DMS53 treated with DMSO at 0.1 percent for 48 hours (cell line): Measurements from ENCODE around the gene LHX2.

Experiments
- DNase-seq: peaks from one replicate; lab custom pipeline; 2025; ENCODE audit not compliant: unreplicated experiment; lab: John Stamatoyannopoulos, UW

LHX2 gene

DNA sequence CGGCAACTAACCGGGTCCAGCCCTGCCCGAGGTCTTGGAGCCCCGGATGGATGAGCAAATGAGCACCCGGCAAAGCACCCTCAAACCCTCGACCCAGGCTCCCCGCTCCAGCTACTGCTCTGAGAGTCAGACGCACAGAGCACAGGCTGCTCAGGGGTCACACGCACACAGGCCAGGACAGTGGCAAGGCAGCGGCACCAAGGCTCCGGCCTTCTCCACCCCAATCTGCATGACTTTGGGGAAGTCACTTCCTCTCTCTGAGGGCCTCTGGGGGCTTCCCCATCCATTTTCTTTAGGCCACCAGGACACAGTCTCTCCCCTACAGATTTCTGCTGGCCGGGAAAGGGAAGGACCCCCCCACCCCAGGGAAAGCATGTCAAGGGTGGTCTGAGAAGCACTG is 18.0 kb downstream of the LHX2 start:
- no peak for DNase-seq

DNA sequence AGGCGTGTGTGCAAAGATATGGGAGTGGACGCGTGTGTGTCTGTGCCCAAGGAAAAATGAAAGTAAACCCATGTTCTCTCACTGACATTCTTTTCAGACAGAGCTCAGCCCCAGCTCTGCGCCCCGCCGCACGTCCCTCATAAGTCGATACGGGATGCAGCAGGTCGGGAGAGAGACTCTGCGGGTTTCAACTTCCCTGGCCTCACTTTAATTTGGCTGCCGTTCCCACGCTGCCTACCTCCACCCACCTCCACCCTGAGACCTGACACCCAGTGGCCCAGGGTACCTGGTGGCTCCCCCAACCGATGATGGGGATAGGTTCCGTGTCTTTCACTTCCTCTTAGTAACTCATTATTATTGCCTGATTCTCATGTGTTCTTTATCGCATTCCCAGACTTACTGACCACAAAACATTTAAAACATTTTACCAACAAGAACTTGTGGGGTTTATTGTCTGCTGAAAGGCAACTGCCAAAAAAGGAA is 19.4 kb downstream of the LHX2 start:
- peak; percentile 27 for DNase-seq

DNA sequence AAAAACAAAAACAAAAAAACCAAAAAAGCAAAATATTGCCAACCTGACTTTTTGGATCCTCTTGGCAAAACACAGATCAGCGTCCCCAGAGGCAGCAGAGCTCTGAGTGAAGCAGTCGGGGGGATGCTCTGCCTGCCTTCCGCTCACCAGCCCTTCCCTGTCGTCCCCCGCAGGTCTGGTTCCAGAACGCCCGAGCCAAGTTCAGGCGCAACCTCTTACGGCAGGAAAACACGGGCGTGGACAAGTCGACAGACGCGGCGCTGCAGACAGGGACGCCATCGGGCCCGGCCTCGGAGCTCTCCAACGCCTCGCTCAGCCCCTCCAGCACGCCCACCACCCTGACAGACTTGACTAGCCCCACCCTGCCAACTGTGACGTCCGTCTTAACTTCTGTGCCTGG is 20.7 kb downstream of the LHX2 start:
- DNase-seq = no peak

DNA sequence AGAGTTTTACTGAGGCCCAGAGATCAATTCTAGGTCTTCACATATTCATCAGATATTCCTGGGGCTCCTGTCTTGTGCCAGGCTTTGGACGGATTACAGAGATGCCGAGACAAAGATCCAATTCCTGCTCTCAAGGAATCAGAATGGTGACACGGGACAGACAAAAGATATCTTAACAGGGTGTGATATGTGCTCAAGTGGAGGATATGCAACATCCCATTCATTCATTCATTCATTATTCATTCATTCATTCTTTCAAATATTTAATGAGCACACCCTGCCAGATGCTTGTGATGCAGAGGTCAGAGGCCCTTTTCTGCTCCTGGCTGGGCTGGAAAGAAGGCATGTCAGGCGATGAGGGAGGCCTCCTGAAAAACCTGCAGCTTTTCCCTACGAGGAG is 21.8 kb downstream of the LHX2 start:
- no peak for DNase-seq

DNA sequence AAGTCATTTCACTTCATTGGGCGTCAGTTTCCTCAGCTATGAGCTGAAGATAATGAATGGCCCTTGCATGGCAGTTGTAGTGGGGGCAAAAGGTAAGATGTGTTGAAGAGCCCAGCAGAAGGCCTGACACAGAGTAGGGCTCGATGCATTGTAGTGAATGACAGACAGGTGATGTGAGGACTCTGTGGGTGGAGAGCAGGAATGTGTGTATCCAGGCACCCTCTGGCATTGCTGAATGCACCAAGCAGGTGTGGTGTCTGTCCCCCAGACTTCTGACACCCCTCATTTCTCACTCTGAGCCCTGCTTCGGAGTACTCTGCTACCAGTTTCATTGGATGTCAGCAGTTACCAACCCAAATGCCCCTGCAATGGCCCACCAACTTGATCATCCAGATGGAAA is 22.4 kb downstream of the LHX2 start:
- DNase-seq = no peak

DNA sequence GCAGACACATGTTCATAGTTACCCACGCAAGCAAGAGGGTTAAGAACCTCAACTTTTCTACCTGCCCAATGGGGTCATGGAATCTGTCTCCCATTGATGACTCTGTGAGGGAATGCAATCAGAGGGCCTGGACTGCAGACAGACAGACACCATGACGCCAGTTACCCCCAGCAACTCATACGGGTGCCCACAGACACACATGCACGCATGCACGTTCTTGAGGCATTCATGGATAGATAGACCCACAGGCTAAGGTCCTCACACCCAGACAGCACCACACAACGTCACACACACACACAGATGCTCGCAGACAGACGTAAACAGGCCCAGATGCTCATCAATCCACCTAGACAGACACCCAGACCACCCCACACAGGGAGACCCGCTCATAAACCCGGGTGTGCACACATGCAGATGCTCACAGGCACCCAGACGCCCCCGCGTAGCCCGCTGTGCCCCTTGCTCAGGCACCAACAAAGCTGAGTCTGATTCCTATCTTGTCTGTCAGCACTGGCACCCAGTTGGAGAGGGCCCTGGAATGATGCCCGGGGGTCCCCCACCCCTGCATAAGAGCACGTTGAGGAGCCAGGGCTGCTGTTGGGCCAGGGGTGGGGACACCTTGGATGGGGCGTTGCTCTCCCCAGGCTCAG is 23.6 kb downstream of the LHX2 start:
- no peak for DNase-seq

DNA sequence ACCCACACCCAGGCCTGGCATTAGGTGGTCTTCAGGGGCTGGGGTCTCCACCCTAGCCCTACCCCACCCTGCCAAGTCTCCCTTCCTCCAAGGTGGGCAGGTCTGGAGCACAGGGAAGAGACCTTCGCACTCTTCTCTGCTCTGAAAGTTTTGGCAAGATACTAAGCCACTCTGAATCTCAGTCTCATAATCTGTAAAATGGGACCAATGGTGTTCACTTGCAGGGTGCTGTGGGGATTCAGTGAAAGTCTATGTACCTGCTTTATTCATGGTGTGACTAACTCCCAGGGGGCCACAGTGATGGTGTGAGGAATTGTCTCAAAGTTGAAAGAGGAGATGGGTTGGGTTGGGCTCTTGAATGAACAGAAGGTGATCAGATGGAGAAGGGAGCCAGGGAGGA is 25.0 kb downstream of the LHX2 start:
- DNase-seq = no peak

DNA sequence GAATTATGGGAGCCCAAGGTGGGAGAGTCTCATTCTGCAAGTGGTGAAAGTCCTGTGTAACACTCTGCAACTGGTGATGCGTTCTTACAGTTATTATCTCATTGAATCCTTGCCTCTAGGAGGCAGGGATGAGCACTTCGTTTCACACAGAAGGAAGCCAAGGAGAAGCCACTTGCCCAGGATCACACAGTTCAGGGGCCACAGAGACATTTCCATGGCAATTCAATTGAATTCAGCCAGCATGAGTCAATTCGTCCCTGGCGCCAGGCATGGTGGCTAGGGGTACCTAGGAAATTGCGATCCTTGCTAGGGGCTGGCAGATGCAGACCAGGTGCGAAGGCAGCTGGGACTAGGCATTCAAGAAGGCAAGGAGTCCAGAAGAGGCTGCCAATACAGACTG is 26.2 kb downstream of the LHX2 start:
- no peak for DNase-seq

DNA sequence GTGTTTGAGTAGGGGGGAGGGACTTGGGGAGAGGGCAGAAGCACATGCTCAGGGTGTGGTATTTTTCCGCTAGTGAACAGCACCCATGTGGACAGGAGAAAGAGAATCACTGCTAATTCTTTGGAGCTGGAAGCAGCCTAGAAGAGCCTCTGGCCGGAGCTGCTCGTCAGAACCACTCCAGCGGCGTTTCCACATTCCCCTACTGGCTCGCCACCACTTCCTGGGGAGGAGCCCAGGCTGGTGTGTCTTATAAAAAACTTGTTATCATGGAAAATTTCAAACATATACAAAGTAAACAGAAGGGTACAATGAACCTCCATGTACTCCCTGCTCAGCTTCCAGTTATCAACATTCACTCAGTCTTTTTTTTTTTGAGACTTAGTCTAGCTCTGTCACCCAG is 26.7 kb downstream of the LHX2 start:
- no peak for DNase-seq

DNA sequence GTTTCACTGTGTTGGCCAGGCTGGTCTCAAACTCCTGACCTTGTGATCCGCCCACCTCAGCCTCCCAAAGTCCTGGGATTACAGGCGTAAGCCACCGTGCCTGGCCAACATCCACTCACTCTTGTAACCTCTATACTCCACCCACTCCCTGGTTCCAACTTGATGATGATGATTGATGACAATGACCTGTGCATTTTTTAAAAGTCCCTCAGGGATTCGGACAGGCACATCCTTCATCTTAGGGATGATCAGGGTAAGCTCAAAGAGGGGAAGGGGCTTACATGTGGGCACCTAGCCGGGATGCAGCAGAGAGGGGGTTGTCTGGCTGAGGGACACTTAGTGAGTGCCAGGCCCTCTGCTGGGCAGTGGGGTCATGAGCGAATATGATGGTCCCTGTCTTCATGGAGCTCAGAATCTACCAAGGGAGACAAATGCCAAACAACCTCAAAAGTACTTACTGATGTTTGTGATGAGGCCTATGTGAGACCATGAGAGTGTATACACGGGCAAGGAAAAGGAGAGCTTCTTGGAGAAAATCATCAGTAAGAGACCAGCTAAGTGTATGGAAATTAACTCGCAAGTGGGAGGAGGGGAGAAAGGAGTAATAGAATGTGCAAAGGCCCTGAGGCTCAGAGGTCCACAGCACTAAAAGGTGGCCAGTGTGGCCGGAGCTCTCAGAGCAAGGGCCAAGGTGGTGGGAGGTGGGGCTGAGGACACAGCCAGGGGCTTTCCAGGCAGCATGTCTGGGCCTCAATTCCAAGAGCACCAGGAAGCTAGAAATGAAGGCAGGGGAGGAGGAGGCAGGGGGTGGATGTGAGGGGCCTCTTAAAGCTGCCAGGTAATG is 27.4 kb downstream of the LHX2 start:
- no peak for DNase-seq

DNA sequence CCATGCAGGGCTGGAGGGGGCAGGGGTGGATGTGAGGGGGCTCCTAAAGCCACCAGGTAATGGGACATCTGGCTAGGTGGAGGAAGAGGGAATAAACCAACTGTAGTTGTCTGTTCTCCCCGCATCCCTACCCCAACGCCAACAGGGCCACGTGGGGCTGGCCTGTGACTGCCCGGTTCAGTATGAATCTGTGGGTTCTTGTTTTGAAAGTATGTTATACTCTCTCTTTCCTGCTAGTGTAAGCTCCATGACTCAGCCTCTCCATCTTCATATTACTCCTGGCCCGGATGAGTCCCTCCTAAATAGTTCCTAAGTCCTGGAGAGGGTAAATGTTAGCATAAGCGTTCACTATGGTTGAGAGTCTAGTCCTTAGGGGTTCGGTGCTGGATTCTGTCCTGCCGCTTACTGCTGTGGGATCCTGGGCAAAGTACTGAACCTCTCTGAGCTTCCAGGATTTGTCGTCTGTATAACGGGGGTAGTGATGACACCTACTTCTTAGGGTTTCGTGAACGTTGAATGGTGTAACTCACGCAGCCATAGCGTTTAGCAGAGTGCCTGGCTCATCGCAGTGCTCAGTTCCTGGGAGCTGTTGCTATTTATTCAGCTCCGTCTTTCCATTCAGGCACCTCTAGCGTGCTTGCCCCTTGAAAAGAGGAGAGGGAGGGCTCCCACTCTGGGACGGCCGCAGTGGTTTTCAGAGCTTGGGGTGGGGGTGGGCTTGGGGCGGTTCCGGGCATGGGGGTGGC is 28.8 kb downstream of the LHX2 start:
- no peak for DNase-seq

DNA sequence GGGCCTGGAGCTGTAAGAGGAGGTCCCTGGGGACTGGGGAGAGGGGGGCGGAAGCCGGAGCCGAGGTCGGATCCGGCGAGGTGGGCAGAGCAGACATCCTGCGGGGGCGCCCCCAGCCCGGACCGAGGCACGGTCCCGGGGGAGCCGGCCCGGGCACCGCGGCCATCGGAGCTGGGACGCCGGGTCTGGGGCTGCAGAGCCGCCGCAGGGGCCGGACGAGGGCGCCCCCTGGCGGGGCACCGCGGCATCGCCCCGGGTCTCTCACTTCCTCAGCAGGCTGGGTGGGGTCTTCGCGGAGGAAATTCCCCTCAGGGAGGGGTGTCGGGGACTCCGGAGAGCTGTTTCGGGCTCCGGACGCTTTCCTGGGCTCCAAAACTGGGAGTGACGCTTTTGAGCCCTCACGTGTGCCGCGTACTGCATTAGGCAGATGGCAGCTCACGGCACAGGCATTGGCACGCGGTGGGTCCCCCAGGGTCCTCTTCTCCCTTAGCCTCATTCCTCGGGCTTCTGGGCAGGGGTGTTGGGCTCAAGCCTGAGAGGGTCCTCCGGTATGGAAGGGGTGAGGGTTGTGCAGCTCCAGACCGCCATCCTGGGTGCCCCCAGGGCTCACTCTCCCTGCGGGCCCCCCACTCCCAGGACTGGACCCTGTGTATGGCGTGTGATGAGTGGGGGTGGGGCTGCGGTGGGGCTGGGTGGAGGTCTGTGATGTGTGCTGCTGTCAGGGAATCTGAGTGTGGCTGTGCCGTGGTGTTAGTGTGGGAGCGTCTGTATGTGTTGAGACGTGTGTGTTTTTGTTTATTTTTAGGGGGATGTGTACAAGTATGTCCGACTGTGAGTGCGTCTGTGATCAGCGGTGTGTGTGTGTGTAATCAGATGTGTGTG is 29.6 kb downstream of the LHX2 start:
- DNase-seq = no peak

DNA sequence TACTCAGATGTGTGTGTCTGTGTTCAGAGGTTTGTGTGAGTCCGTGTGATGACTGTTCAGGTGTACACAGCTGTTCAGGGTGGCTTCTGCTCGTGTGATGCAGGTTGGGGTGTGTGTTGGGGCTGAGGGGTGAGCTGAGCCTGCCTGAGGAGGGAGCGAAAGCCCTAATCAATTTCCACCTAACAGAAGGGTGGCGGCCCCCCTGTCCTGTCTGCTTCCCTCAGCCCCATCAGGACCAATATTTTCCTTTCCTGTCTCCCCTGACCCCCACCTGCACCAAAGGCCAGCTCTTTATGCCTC is 30.2 kb downstream of the LHX2 start:
- no peak for DNase-seq

DNA sequence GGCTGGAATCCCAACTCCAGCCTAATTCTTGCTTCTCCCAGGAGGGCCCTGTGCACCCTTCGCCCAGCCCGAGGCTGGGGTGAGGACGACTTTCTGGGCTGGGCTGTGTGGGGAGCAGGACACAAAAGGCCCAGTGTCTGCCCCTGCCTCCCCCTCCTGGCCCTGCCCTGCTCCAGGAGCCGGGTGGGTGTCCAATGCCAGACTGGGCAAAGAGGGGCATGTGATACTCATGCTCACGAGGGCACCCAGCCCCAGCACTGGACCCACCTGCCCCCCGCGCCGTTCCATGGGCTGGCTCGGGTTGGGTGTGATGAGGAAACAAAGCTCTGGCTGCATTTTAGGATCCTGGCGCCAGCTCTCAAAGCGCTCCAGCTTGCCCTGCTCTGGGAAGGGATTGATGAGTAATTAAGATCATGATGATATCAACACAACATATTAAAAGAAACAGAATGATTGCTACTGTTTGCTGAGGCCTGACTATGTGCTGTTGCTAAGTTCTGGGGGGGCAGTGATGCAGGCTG is 30.7 kb downstream of the LHX2 start:
- DNase-seq = no peak

DNA sequence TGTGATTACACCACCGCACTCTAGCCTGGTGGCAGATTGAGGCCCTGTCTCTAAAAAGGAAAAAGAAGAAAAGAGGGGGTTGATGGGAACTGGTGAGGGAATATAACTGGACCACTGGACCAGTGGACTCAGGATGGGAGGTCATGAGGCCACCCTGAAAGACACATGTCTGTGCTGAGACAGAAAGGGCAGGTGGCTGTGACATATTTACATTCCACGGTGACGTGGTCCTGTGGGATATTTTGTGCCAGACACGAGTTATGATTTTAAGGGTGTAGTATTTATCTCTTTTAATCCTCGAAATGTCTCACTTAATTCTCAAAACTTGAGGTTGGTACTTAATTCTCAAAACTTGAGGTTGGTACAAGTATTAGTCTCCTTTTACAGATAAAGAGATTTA is 32.9 kb downstream of the LHX2 start:
- DNase-seq = no peak

DNA sequence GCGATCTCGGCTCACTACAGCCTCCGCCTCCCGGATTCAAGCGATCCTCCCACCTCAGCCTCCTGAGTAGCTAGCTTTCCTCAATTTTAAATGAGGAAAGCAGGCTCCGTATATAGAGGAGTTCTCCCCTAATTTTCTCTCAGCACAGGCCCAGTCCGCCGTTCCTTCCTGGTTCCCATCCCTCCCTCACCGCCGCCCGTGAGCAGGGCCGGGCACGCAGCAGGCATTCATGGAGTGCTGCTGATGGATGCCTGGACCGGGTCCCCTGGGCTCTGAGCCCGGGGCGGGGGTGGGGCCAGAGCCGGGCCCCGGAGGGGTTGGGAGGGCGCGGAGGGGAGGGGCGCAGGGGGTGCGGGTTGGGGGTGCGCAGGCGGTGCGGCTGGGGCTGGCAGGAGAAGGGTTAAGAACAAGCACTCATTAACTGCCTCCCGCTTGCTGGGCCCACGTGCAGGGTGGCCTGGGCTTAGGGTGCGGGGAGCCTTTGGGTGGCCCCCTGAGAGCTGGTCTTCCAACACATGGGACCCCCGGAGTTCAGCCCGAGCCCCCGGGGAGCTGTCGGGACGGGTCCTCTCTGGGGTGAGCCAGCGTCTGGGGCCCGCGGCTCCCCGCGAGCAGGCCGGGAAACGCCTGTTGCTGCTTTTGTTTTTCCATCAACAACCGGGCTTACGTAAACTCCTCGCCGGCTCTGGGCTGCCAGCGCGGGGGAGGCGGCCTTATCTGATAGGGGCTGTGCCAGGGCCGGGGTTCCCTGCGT is 33.7 kb downstream of the LHX2 start:
- peak; percentile 32 for DNase-seq

DNA sequence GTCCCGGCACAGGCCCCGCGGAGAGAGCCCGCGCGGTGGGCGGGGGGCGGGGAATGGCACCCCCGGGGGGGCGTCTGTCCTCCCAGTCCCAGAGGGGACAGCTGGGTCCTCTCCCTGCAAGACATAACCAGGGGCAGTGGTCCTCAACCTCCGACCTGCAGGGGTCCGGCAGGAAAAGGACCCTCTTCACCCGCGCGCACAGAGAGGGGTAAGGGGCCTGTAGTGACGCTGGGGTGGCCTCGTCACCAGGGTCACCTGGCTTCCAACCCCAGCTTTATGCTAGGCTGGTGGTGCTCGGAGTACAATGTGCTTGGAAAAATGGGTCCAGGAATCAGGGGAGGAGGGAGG is 34.2 kb downstream of the LHX2 start:
- no peak for DNase-seq

DNA sequence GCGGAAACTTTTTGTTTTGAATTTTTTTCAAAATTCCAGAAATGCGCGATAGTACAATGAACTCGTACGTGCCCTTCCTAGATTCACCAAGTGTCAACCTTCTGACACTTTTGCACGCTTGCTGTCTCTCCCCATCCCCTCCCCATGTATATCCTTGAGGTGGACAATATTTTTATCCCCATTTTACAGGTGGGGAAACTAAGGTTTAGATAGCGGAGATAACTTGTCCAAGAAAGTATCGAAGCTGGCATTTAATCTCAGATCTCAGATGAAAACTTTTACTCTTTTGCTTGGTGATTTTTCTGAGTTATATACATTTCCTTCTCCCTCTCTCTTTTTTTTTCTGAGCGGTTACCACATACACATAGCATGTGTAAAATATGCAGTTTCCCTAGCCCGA is 34.6 kb downstream of the LHX2 start:
- no peak for DNase-seq

DNA sequence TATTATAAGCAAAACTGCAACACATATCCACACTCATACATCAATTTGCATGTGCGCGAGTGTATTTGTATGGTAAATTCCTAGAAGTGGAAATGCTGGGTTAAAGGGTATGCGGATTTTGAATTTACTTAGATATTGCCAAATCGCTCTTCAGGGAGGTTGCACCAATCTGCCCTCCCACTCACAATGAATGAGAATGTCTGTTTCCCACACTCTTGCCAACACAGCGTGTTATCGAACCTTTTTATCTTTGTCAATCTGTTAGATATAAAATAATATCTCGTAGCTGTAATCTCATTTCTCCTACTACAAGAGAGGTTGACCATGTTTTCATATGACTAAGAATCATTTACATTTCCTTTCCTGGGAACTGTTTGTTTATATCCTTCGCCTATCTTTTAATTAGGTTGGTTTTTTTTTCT is 35.7 kb downstream of the LHX2 start:
- no peak for DNase-seq

DNA sequence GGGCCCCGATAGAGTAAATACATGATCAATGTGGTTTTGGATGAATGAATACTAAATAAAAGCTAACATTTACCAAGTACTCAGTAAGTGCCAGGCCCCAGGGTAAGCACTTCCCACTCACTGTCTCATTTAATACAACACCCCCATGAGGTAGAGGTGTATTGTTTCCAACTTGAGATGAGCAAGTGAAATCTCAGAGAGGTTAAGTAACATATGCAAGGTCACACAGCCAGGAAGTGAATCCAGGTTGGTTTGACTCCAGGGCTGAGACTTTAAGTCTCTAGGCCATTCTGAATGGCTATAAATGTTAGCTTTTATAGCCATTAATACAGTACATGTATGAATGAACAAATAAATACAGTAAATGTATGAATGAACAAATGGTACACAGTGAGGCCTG is 39.4 kb downstream of the LHX2 start:
- DNase-seq = no peak
